ENCODE measurements around the gene GPR132.
"Not testable (repeated sequence)": the region's sequence is repeated elsewhere in the genome, so short reads cannot be mapped to it uniquely, and the experiment has no call there.

The GPR132 gene

GRCh38 chr14:105065280-105066228 is at the start of gene GPR132:
TSS of gene GPR132 (minus strand) at chr14:105065430. CDS start at chr14:105055420, 10,010 bp downstream.
- peak; percentile 98 for DNase-seq

GRCh38 chr14:105109243-105109642 is 44.0 kb upstream of the GPR132 start:
- DNase-seq = not testable (repeated sequence)

- DNase-seq = no peak
Observed at GRCh38 chr14:105108516-105108864, 43.3 kb upstream of the GPR132 start.

- no peak for DNase-seq
Observed at GRCh38 chr14:105107781-105108515, 42.7 kb upstream of the GPR132 start.

GRCh38 chr14:105107351-105107750 is 42.1 kb upstream of the GPR132 start:
- no peak for DNase-seq

- DNase-seq = no peak
Observed at GRCh38 chr14:105105158-105105557, 39.9 kb upstream of the GPR132 start.

GRCh38 chr14:105102893-105103292 is 37.7 kb upstream of the GPR132 start:
- DNase-seq = no peak

- DNase-seq = no peak
Observed at GRCh38 chr14:105102361-105102870, 37.2 kb upstream of the GPR132 start.

GRCh38 chr14:105100910-105101309 is 35.7 kb upstream of the GPR132 start:
- no peak for DNase-seq

- peak; percentile 32 for DNase-seq
Observed at GRCh38 chr14:105099778-105100177, 34.5 kb upstream of the GPR132 start.

- no peak for DNase-seq
Observed at GRCh38 chr14:105098316-105098715, 33.1 kb upstream of the GPR132 start.

- DNase-seq = no peak
Observed at GRCh38 chr14:105097794-105098127, 32.5 kb upstream of the GPR132 start.

- no peak for DNase-seq
Observed at GRCh38 chr14:105096206-105096875, 31.1 kb upstream of the GPR132 start.

- DNase-seq = no peak
Observed at GRCh38 chr14:105095236-105095805, 30.1 kb upstream of the GPR132 start.

- no peak for DNase-seq
Observed at GRCh38 chr14:105094193-105094907, 29.1 kb upstream of the GPR132 start.

- peak; percentile 16 for DNase-seq
Observed at GRCh38 chr14:105093431-105094192, 28.4 kb upstream of the GPR132 start.

- DNase-seq = peak; percentile 8
Observed at GRCh38 chr14:105093038-105093430, 27.8 kb upstream of the GPR132 start.

- DNase-seq = no peak
Observed at GRCh38 chr14:105092171-105093037, 27.2 kb upstream of the GPR132 start.

- DNase-seq = no peak
Observed at GRCh38 chr14:105091517-105092170, 26.4 kb upstream of the GPR132 start.

- no peak for DNase-seq
Observed at GRCh38 chr14:105091054-105091516, 25.9 kb upstream of the GPR132 start.
